Measurements from ENCODE around the gene XYLT2.

DNA sequence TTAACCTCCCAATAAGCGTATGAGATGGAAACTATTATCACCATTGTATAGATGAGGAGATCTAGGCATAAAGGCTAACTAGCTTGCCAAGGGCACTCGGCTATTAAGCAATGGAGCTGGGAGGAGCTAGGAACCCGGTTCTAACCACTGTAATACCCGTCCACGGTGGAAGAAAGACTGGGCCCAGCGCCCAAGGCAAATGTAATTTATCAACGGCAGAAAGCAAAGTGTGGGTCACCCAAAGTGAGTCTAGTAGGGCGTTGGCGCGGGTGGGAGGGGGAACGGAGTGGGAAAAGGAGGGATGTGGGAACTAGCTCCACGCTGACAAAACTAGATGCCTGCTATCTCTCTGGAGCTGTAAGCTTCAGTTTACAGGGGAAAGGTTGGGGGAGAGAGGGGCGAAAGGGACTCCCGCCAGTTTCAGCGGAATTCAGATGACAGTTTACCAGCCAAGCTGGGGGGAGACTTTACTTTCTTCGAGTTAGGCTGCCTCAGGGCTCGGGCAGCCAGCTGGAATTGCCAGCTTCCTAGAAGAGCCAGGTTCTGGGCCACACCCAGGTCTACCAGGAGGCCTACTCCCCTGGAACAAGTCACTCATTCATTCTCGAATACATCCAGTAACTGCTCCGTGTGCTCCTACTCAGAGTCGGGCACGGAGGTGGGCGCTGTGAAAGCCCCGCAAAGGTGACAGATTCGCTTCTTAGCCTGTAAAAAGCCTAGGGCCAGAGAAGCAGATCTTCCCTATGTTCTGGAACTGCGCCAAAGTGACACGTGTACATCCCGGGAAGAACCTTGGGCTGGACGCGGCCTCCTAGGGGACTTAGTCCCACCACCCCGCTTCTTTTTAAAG lies 50.6 kb downstream of the XYLT2 start:
- no peak for TF ChIP-seq HDAC2 (IDR thresholded peaks at IDR 0.05)
- no peak for TF ChIP-seq MAFK (IDR thresholded peaks at IDR 0.05; ENCODE audit: low read length)
- TF ChIP-seq HNRNPUL1 (IDR thresholded peaks at IDR 0.05; ENCODE audit: low read length), result no peak
- TF ChIP-seq POLR2A (conservative IDR thresholded peaks at IDR 0.05), result no peak
- no peak for TF ChIP-seq SP1 (CRISPR knock-in tag; IDR thresholded peaks at IDR 0.05)
- TF ChIP-seq TBL1XR1 (IDR thresholded peaks at IDR 0.05; ENCODE audit: low read length in 2 of 2), result no peak
- TF ChIP-seq MEF2D (tag; conservative IDR thresholded peaks at IDR 0.05; ENCODE audit: low read depth), result no peak
- TF ChIP-seq, protein P1, sequence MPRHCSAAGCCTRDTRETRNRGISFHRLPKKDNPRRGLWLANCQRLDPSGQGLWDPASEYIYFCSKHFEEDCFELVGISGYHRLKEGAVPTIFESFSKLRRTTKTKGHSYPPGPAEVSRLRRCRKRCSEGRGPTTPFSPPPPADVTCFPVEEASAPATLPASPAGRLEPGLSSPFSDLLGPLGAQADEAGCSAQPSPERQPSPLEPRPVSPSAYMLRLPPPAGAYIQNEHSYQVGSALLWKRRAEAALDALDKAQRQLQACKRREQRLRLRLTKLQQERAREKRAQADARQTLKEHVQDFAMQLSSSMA (CRISPR knock-in tag; IDR thresholded peaks at IDR 0.05), result no peak
- TF ChIP-seq, protein P2, sequence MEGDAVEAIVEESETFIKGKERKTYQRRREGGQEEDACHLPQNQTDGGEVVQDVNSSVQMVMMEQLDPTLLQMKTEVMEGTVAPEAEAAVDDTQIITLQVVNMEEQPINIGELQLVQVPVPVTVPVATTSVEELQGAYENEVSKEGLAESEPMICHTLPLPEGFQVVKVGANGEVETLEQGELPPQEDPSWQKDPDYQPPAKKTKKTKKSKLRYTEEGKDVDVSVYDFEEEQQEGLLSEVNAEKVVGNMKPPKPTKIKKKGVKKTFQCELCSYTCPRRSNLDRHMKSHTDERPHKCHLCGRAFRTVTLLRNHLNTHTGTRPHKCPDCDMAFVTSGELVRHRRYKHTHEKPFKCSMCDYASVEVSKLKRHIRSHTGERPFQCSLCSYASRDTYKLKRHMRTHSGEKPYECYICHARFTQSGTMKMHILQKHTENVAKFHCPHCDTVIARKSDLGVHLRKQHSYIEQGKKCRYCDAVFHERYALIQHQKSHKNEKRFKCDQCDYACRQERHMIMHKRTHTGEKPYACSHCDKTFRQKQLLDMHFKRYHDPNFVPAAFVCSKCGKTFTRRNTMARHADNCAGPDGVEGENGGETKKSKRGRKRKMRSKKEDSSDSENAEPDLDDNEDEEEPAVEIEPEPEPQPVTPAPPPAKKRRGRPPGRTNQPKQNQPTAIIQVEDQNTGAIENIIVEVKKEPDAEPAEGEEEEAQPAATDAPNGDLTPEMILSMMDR (IDR thresholded peaks at IDR 0.05 in 2 of 3, conservative IDR thresholded peaks at IDR 0.05 in 1 of 3; ENCODE audit: insufficient read depth in 2 of 3, low read depth in 1 of 3, low read length in 3 of 3), result no peak
- TF ChIP-seq SMARCA4 (IDR thresholded peaks at IDR 0.05), result no peak
- no peak for TF ChIP-seq NFE2L1 (tag; IDR thresholded peaks at IDR 0.05; ENCODE audit: borderline replicate concordance, low read depth)
- no peak for TF ChIP-seq YBX1 (IDR thresholded peaks at IDR 0.05)
- TF ChIP-seq ZBTB5 (IDR thresholded peaks at IDR 0.05), result no peak
- TF ChIP-seq NR2C2 (CRISPR knock-in tag; IDR thresholded peaks at IDR 0.05), result no peak
- no peak for TF ChIP-seq NR2C2 (tag; IDR thresholded peaks at IDR 0.05)

Measured in K562 (cell line).